AG09319 (cell line): Measurements from ENCODE around the gene GPX6.

Source experiments
- DNase-seq: peaks from one replicate; pipeline ENCODE4 v3.0.0-alpha.2; 2010; ENCODE audit warnings: low read depth; ENCODE audit errors: extremely low read depth
- CTCF ChIP-seq: IDR thresholded peaks from 2 replicates; pipeline ENCODE4 v1.5.1; 2011; ENCODE audit warnings: low read depth, mild to moderate bottlenecking, inconsistent platforms, low read length, moderate library complexity

GPX6 gene

GRCh38 chr6:28515676-28516075 lies at the start of gene GPX6:
Gene GPX6, minus strand, starts transcription at chr6:28515793. Its CDS starts 50 bp downstream, at chr6:28515743.
- TF ChIP-seq CTCF = no peak
- no peak for DNase-seq

GRCh38 chr6:28563430-28564095 lies 48.0 kb upstream of the GPX6 start:
- TF ChIP-seq CTCF = no peak

GRCh38 chr6:28558629-28559028 lies 43.0 kb upstream of the GPX6 start:
- no peak for TF ChIP-seq CTCF
- DNase-seq = no peak

More at GRCh38 chr6:28563430-28564095, 48.0 kb upstream of the GPX6 start:
- no peak for DNase-seq

- no peak for DNase-seq
- TF ChIP-seq CTCF = no peak
Measured at GRCh38 chr6:28555136-28555535, 39.5 kb upstream of the GPX6 start.

- no peak for DNase-seq
- no peak for TF ChIP-seq CTCF
Measured at GRCh38 chr6:28553986-28554881, 38.6 kb upstream of the GPX6 start.

- TF ChIP-seq CTCF = no peak
- no peak for DNase-seq
Measured at GRCh38 chr6:28553384-28553985, 37.9 kb upstream of the GPX6 start.
